ENCODE measurements around the gene CADPS2.

Gene CADPS2

GRCh38 chr7:122429926-122430325 is 456.3 kb downstream of the CADPS2 start:
- DNase-seq, result no peak

GRCh38 chr7:122425731-122426130 is 460.5 kb downstream of the CADPS2 start:
- DNase-seq, result no peak

GRCh38 chr7:122423591-122423990 is 462.7 kb downstream of the CADPS2 start:
- no peak for DNase-seq

- no peak for DNase-seq
Measured at GRCh38 chr7:122416336-122416735, 469.9 kb downstream of the CADPS2 start.

- DNase-seq, result no peak
Measured at GRCh38 chr7:122415510-122415909, 470.8 kb downstream of the CADPS2 start.

- no peak for DNase-seq
Measured at GRCh38 chr7:122413339-122413738, 472.9 kb downstream of the CADPS2 start.

GRCh38 chr7:122412883-122413282 is 473.4 kb downstream of the CADPS2 start:
- no peak for DNase-seq

- no peak for DNase-seq
Measured at GRCh38 chr7:122412441-122412840, 473.8 kb downstream of the CADPS2 start.

GRCh38 chr7:122407195-122407594 is 479.1 kb downstream of the CADPS2 start:
- DNase-seq, result no peak

- DNase-seq, result no peak
Measured at GRCh38 chr7:122403113-122403512, 483.1 kb downstream of the CADPS2 start.

- DNase-seq, result no peak
Measured at GRCh38 chr7:122402235-122402634, 484.0 kb downstream of the CADPS2 start.

GRCh38 chr7:122397381-122397780 is 488.9 kb downstream of the CADPS2 start:
- DNase-seq, result no peak

GRCh38 chr7:122394512-122394911 is 491.7 kb downstream of the CADPS2 start:
- no peak for DNase-seq

GRCh38 chr7:122384528-122384927 is 501.7 kb downstream of the CADPS2 start:
- DNase-seq, result no peak

GRCh38 chr7:122383934-122384333 is 502.3 kb downstream of the CADPS2 start:
- no peak for DNase-seq

GRCh38 chr7:122380992-122381391 is 505.3 kb downstream of the CADPS2 start:
- DNase-seq, result no peak

GRCh38 chr7:122379491-122379890 is 506.8 kb downstream of the CADPS2 start:
- no peak for DNase-seq

- DNase-seq, result no peak
Measured at GRCh38 chr7:122369756-122370155, 516.5 kb downstream of the CADPS2 start.

GRCh38 chr7:122364761-122365280 is 521.4 kb downstream of the CADPS2 start:
- no peak for DNase-seq

- no peak for DNase-seq
Measured at GRCh38 chr7:122363144-122363543, 523.1 kb downstream of the CADPS2 start.

GRCh38 chr7:122362473-122362872 is 523.8 kb downstream of the CADPS2 start:
- DNase-seq, result no peak

GRCh38 chr7:122354656-122355055 is 531.6 kb downstream of the CADPS2 start:
- no peak for DNase-seq

GRCh38 chr7:122352454-122352853 is 533.8 kb downstream of the CADPS2 start:
- no peak for DNase-seq

GRCh38 chr7:122350701-122351100 is 535.6 kb downstream of the CADPS2 start:
- DNase-seq, result no peak

- DNase-seq, result no peak
Measured at GRCh38 chr7:122344303-122344620, 542.0 kb downstream of the CADPS2 start.

Measured in DMS 273 treated with DMSO at 0.1 percent for 48 hours (cell line).